HepG2 (cell line): ENCODE measurements around the gene CASP3. TPM values are rescaled to one million over a fixed set of nuclear protein-coding genes. Genes with fewer than 3 reads are reported as not detected.

Experiments
- AKAP8 ChIP-seq: sonication (generic); formaldehyde crosslinking; IDR thresholded peaks from 2 replicates; pipeline ENCODE4 v1.5.1; 2020; ENCODE audit warnings: mild to moderate bottlenecking, missing genetic modification reagents
- CSRNP2 ChIP-seq: sonication (generic); formaldehyde crosslinking; conservative IDR thresholded peaks from 2 replicates; pipeline ENCODE4 v1.8.0; 2022; ENCODE audit warnings: low read depth, missing genetic modification reagents
- EED ChIP-seq: sonication (generic); formaldehyde crosslinking; IDR thresholded peaks from 2 replicates; pipeline ENCODE4 v1.5.0; 2020; ENCODE audit warnings: mild to moderate bottlenecking, missing genetic modification reagents
- GABPA ChIP-seq, 2 experiments: IDR thresholded peaks; 2 replicates each; pipeline ENCODE4 v1.6.1; 2011 to 2016; ENCODE audit warnings: low read depth in 2 of 2, low read length in 1 of 2, missing biosample characterization in 1 of 2, missing genetic modification characterization in 1 of 2
- KDM3A ChIP-seq: IDR thresholded peaks from 2 replicates; pipeline ENCODE4 v1.6.1; 2018; ENCODE audit warnings: low read depth, missing compliant biosample characterization
- KLF13 ChIP-seq: sonication (generic); formaldehyde crosslinking; IDR thresholded peaks from 2 replicates; pipeline ENCODE4 v1.4.0; 2020; ENCODE audit warnings: mild to moderate bottlenecking, missing genetic modification reagents
- MAF1 ChIP-seq: sonication (generic); formaldehyde crosslinking; IDR thresholded peaks from 2 replicates; pipeline ENCODE4 v1.5.0; 2020; ENCODE audit warnings: missing genetic modification reagents, borderline replicate concordance
- MXD3 ChIP-seq: IDR thresholded peaks from 2 replicates; pipeline ENCODE4 v1.6.1; 2016; ENCODE audit warnings: mild to moderate bottlenecking, missing biosample characterization, missing genetic modification reagents
- SSRP1 ChIP-seq: IDR thresholded peaks from 2 replicates; pipeline ENCODE4 v1.6.1; 2016; ENCODE audit warnings: control low read depth
- STAT5B ChIP-seq: sonication (generic); formaldehyde crosslinking; IDR thresholded peaks from 2 replicates; pipeline ENCODE4 v1.4.0; 2020; ENCODE audit warnings: missing genetic modification reagents
- TRIM22 ChIP-seq: fragments of 450-650 bp; IDR thresholded peaks from 2 replicates; pipeline ENCODE4 v1.6.1; 2017
- USF2 ChIP-seq, 2 experiments: sonication (generic) in 1 of 2; formaldehyde crosslinking in 1 of 2; IDR thresholded peaks; 2 replicates each; pipeline versions ENCODE4 v1.5.1 to v1.6.1; 2011 to 2020; ENCODE audit warnings: borderline replicate concordance in 1 of 2, low read depth in 1 of 2, low read length in 1 of 2, mild to moderate bottlenecking in 1 of 2, missing genetic modification reagents in 1 of 2, moderate library complexity in 1 of 2
- YEATS2 ChIP-seq: sonication (generic); formaldehyde crosslinking; IDR thresholded peaks from 2 replicates; pipeline ENCODE4 v1.4.0; 2020; ENCODE audit warnings: missing genetic modification reagents, borderline replicate concordance
- ZFP37 ChIP-seq: sonication (generic); formaldehyde crosslinking; IDR thresholded peaks from 2 replicates; pipeline ENCODE4 v1.4.0; 2020; ENCODE audit warnings: missing genetic modification reagents, borderline replicate concordance
- ZNF121 ChIP-seq: sonication (generic); formaldehyde crosslinking; IDR thresholded peaks from 2 replicates; pipeline ENCODE4 v1.5.0; 2020; ENCODE audit warnings: mild to moderate bottlenecking, missing genetic modification reagents
- ZNF331 ChIP-seq: sonication (generic); formaldehyde crosslinking; IDR thresholded peaks from 2 replicates; pipeline ENCODE4 v1.4.0; 2020; ENCODE audit warnings: missing genetic modification reagents
- ZNF670 ChIP-seq: sonication (generic); formaldehyde crosslinking; IDR thresholded peaks from 2 replicates; pipeline ENCODE4 v1.8.0; 2022; ENCODE audit warnings: mild to moderate bottlenecking, missing genetic modification reagents, borderline replicate concordance
- ZNF883 ChIP-seq: sonication (generic); formaldehyde crosslinking; IDR thresholded peaks from 2 replicates; pipeline ENCODE4 v1.5.1; 2020; ENCODE audit warnings: mild to moderate bottlenecking, missing genetic modification reagents; ENCODE audit errors: not compliant biosample characterization
- ZSCAN21 ChIP-seq: sonication (generic); formaldehyde crosslinking; IDR thresholded peaks from 2 replicates; pipeline ENCODE4 v1.8.0; 2022; ENCODE audit warnings: mild to moderate bottlenecking, missing genetic modification reagents, moderate library complexity, borderline replicate concordance
- ZSCAN22 ChIP-seq: sonication (generic); formaldehyde crosslinking; IDR thresholded peaks from 2 replicates; pipeline ENCODE4 v1.4.0; 2020; ENCODE audit warnings: mild to moderate bottlenecking, missing genetic modification reagents
- polyA plus RNA-seq, 8 experiments: library from polyadenylated mRNA; depleted of rRNA in 3 of 8; stranded (reverse) in 7 of 8; unstranded in 1 of 8; fragments of >200 nt; fragmentation: Illumina TruSeq in 4 of 8; extraction: Trizol in 4 of 8; gene quantifications; 2 replicates each; pipeline versions ENCODE4 v1.2.1 to v1.2.3, GENCODE V29; 2011 to 2016; ENCODE audit warnings: low read depth in 4 of 8, missing spikeins in 1 of 8, mixed read lengths in 1 of 8; ENCODE audit not compliant: insufficient read depth in 1 of 8
- total RNA-seq, 5 experiments: library from RNA; depleted of rRNA; stranded (reverse); fragments of >200 nt; fragmentation: Illumina TruSeq; extraction: Trizol; gene quantifications; 2 replicates each; pipeline ENCODE4 v1.2.3, GENCODE V29; 2016; ENCODE audit warnings: low read depth in 1 of 5
- TF ChIP-seq, protein P1 (sequence below): IDR thresholded peaks from 2 replicates; pipeline ENCODE4 v1.6.1; 2016; ENCODE audit warnings: missing compliant biosample characterization, missing genetic modification reagents, borderline replicate concordance

Gene CASP3
- total and polyA plus RNA-seq, 2 of the 13 experiments (the other 11 are each of a cell fraction or from before 2014, with no cell fraction given), result 26.0 to 77.8 TPM

DNA sequence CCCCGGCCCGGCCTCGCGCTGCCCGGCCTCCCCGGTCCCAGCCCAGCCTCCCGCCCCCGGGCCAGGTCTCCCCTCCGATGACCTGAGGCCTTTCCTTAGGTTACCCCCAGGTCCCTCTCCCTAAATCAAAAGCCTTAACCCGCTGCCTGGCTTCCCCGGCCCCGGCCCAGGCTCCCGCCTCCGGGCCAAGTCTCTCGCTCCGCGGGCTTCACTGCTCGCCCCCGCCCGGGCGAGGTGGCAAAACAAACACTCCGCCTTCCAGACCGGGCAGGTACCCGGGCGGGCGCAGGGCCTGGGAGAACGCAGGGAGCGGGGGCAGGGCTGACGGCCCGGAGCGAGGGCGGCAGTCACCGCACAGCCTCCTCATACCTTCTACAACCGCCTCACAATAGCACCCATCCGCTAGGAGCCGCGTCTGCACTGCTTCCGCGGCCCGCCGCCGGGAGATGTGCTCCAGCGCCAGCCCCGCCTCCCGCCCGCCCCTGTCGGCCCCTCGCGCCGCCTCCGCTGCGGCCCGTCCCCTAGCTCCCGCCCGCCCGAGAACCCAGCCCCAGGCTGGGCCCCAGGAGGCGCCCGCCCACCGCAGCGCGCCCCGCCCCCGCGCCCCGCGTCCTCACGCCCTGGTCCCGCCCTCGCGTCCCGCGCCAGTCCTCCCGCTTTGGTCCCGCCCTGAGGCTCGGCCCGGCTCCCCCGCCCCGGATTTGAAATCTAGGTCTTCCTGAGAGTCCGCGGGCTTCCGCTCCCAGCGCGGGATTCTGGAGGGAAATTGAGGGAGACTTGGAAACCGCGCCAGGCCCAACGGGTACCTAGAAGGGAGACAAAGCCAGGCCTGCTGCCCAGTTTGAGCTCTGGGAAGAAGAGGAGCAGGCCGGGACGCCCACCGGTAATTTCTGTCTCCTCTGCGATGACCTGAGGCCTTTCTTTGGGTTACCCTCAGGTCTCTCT, at the start of gene CASP3, which contains the start of gene PRIMPOL (continued):
- TF ChIP-seq STAT5B, result no peak
- TF ChIP-seq ZNF883 (CRISPR knock-in tag), result peak; percentile 12
- peak; percentile 33; the same call in 1 of the 2 replicates for TF ChIP-seq AKAP8
- TF ChIP-seq ZNF121, result peak; percentile 24; the same call in 1 of the 2 replicates
- TF ChIP-seq ZNF670 (CRISPR knock-in tag), result 0 out of 2 replicates have a peak, but pooled peaks have one; percentile 53
- no peak for TF ChIP-seq KDM3A (CRISPR knock-in tag)
- TF ChIP-seq EED (CRISPR knock-in tag), result no peak; the same call in none of the 2 replicates
- TF ChIP-seq ZFP37 (CRISPR knock-in tag), result no peak
- no peak for TF ChIP-seq CSRNP2 (CRISPR knock-in tag)
- TF ChIP-seq GABPA (IDR thresholded peaks at IDR 0.05; ENCODE audit: low read depth, low read length), result peak; percentile 46
- TF ChIP-seq GABPA (CRISPR knock-in tag; IDR thresholded peaks at IDR 0.05; ENCODE audit: low read depth), result peak; percentile 82
- TF ChIP-seq ZSCAN21, result no peak; the same call in 1 of the 2 replicates
- peak; percentile 37; the same call in 1 of the 2 replicates for TF ChIP-seq YEATS2
- TF ChIP-seq, protein P1, sequence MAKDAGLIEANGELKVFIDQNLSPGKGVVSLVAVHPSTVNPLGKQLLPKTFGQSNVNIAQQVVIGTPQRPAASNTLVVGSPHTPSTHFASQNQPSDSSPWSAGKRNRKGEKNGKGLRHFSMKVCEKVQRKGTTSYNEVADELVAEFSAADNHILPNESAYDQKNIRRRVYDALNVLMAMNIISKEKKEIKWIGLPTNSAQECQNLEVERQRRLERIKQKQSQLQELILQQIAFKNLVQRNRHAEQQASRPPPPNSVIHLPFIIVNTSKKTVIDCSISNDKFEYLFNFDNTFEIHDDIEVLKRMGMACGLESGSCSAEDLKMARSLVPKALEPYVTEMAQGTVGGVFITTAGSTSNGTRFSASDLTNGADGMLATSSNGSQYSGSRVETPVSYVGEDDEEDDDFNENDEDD, result peak; percentile 37; the same call in 1 of the 2 replicates
- TF ChIP-seq SSRP1 (CRISPR knock-in tag), result no peak
- no peak for TF ChIP-seq ZSCAN22 (CRISPR knock-in tag)
- TF ChIP-seq MAF1 (CRISPR knock-in tag), result 0 out of 2 replicates have a peak, but pooled peaks have one; percentile 41
- TF ChIP-seq USF2 (IDR thresholded peaks at IDR 0.05; ENCODE audit: low read depth, low read length), result no peak
- TF ChIP-seq USF2 (CRISPR knock-in tag; IDR thresholded peaks at IDR 0.05; ENCODE audit: borderline replicate concordance), result no peak
- 0 out of 2 replicates have a peak, but pooled peaks have one; percentile 12 for TF ChIP-seq MXD3
- TF ChIP-seq TRIM22, result no peak
- no peak for TF ChIP-seq KLF13 (CRISPR knock-in tag)
- TF ChIP-seq ZNF331 (CRISPR knock-in tag), result peak; percentile 52; the same call in 1 of the 2 replicates
